Inflammatory macrophage treated with lipopolysaccharide for 4 hours (primary cell): ENCODE measurements around the gene PPP3R1.

Source experiments
- DNase-seq: peaks from one replicate; pipeline ENCODE4 v3.0.0-alpha.2; 2020

PPP3R1 gene

GRCh38 chr2:68230241-68231060 lies 21.9 kb downstream of the PPP3R1 start:
- DNase-seq = peak; percentile 44

GRCh38 chr2:68226794-68227193 lies 25.5 kb downstream of the PPP3R1 start:
- DNase-seq = no peak

- peak; percentile 70 for DNase-seq
These were observed 27.2 kb downstream of the PPP3R1 start for GRCh38 chr2:68225119-68225632.

GRCh38 chr2:68223419-68223818 lies 28.9 kb downstream of the PPP3R1 start:
- peak; percentile 57 for DNase-seq

- DNase-seq = no peak
These were observed 30.0 kb downstream of the PPP3R1 start for GRCh38 chr2:68222287-68222686.

- DNase-seq = no peak
These were observed 33.9 kb downstream of the PPP3R1 start for GRCh38 chr2:68218343-68218901.

- no peak for DNase-seq
These were observed 34.6 kb downstream of the PPP3R1 start for GRCh38 chr2:68217729-68218128.

- DNase-seq = no peak
These were observed 35.6 kb downstream of the PPP3R1 start for GRCh38 chr2:68216454-68217310.

- no peak for DNase-seq
These were observed 38.0 kb downstream of the PPP3R1 start for GRCh38 chr2:68214381-68214780.

GRCh38 chr2:68206793-68207192 lies 45.5 kb downstream of the PPP3R1 start:
- peak; percentile 46 for DNase-seq

- peak; percentile 15 for DNase-seq
These were observed 48.7 kb downstream of the PPP3R1 start for GRCh38 chr2:68203587-68203986.

GRCh38 chr2:68200157-68200787 lies 52.1 kb downstream of the PPP3R1 start:
- DNase-seq = peak; percentile 90

GRCh38 chr2:68196120-68196716 lies 56.1 kb downstream of the PPP3R1 start:
- DNase-seq = peak; percentile 35

- DNase-seq = peak; percentile 28
These were observed 57.2 kb downstream of the PPP3R1 start for GRCh38 chr2:68195096-68195495.

GRCh38 chr2:68193787-68194372 lies 58.5 kb downstream of the PPP3R1 start:
- DNase-seq = no peak

- no peak for DNase-seq
These were observed 59.2 kb downstream of the PPP3R1 start for GRCh38 chr2:68193144-68193543.

- DNase-seq = peak; percentile 82
These were observed 61.2 kb downstream of the PPP3R1 start for GRCh38 chr2:68190991-68191731.

GRCh38 chr2:68189991-68190784 lies 62.1 kb downstream of the PPP3R1 start:
- DNase-seq = peak; percentile 38

- peak; percentile 13 for DNase-seq
These were observed 63.5 kb downstream of the PPP3R1 start for GRCh38 chr2:68188831-68189230.

- DNase-seq = no peak
These were observed 65.0 kb downstream of the PPP3R1 start for GRCh38 chr2:68187329-68187728.
